ENCODE data around the gene STK32A.
A peak's percentile ranks its signal among the peaks of the same experiment; 100 is the strongest.

Gene STK32A

GRCh38 chr5:147339313-147339712 is 104.5 kb downstream of the STK32A start:
- Histone ChIP-seq H3K4me3 (ENCODE audit: low read depth in 1 of 5, low read length in 5 of 5) (no peak overlapping the region), H3K27ac (ENCODE audit: low read depth, low read length) (no peak overlapping the region), H3K27me3 (ENCODE audit: control insufficient read depth in 5 of 5, insufficient read depth in 4 of 5, low read length in 5 of 5) (no peaks in the 10 kb centered on the region), H3K4me1 (ENCODE audit: control insufficient read depth in 5 of 5, insufficient read depth in 5 of 5, low read length in 5 of 5) (peaks cover 0 to 1% (median 0%) of the 10 kb centered on the region in 5 donors), H3K9ac (ENCODE audit: low read length in 5 of 5) (no peak overlapping the region), H3K36me3 (ENCODE audit: control insufficient read depth in 5 of 5, insufficient read depth in 5 of 5, low read length in 5 of 5) (no peaks in the 10 kb centered on the region), H3K9me3 (ENCODE audit: control insufficient read depth in 5 of 5, low read length in 5 of 5) (peaks cover 0 to 5% (median 4%) of the 10 kb centered on the region in 5 donors)

- peaks cover 0 to 7% (median 0%) of the 10 kb centered on the region in 5 donors for H3K4me1 ChIP-seq (ENCODE audit: control insufficient read depth in 5 of 5, insufficient read depth in 5 of 5, low read length in 5 of 5)
- no peak overlapping the region for H3K4me3 ChIP-seq (ENCODE audit: low read depth in 1 of 5, low read length in 5 of 5)
- peaks cover 0 to 5% (median 4%) of the 10 kb centered on the region in 5 donors for H3K9me3 ChIP-seq (ENCODE audit: control insufficient read depth in 5 of 5, low read length in 5 of 5)
- H3K36me3 ChIP-seq (ENCODE audit: control insufficient read depth in 5 of 5, insufficient read depth in 5 of 5, low read length in 5 of 5), result no peaks in the 10 kb centered on the region
- H3K27ac ChIP-seq (ENCODE audit: low read depth, low read length), result no peak overlapping the region
- no peaks in the 10 kb centered on the region for H3K27me3 ChIP-seq (ENCODE audit: control insufficient read depth in 5 of 5, insufficient read depth in 4 of 5, low read length in 5 of 5)
- no peak overlapping the region for H3K9ac ChIP-seq (ENCODE audit: low read length in 5 of 5)
These were observed 106.1 kb downstream of the STK32A start for GRCh38 chr5:147340941-147341340.

- Histone ChIP-seq H3K27me3 (ENCODE audit: control insufficient read depth in 5 of 5, insufficient read depth in 4 of 5, low read length in 5 of 5) (no peaks in the 10 kb centered on the region), H3K4me1 (ENCODE audit: control insufficient read depth in 5 of 5, insufficient read depth in 5 of 5, low read length in 5 of 5) (peaks cover 0 to 7% (median 0%) of the 10 kb centered on the region in 5 donors), H3K9ac (ENCODE audit: low read length in 5 of 5) (no peak overlapping the region), H3K4me3 (ENCODE audit: low read depth in 1 of 5, low read length in 5 of 5) (no peak overlapping the region), H3K27ac (ENCODE audit: low read depth, low read length) (no peak overlapping the region), H3K36me3 (ENCODE audit: control insufficient read depth in 5 of 5, insufficient read depth in 5 of 5, low read length in 5 of 5) (no peaks in the 10 kb centered on the region), H3K9me3 (ENCODE audit: control insufficient read depth in 5 of 5, low read length in 5 of 5) (peaks cover 0 to 5% (median 4%) of the 10 kb centered on the region in 5 donors)
These were observed 106.5 kb downstream of the STK32A start for GRCh38 chr5:147341345-147341744.

- H3K4me1 ChIP-seq (ENCODE audit: control insufficient read depth in 5 of 5, insufficient read depth in 5 of 5, low read length in 5 of 5), result peaks cover 0 to 7% (median 0%) of the 10 kb centered on the region in 5 donors
- no peaks in the 10 kb centered on the region for H3K36me3 ChIP-seq (ENCODE audit: control insufficient read depth in 5 of 5, insufficient read depth in 5 of 5, low read length in 5 of 5)
- no peaks in the 10 kb centered on the region for H3K9me3 ChIP-seq (ENCODE audit: control insufficient read depth in 5 of 5, low read length in 5 of 5)
- no peaks in the 10 kb centered on the region for H3K27me3 ChIP-seq (ENCODE audit: control insufficient read depth in 5 of 5, insufficient read depth in 4 of 5, low read length in 5 of 5)
- H3K9ac ChIP-seq (ENCODE audit: low read length in 5 of 5), result no peak overlapping the region
- no peak overlapping the region for H3K27ac ChIP-seq (ENCODE audit: low read depth, low read length)
- H3K4me3 ChIP-seq (ENCODE audit: low read depth in 1 of 5, low read length in 5 of 5), result no peak overlapping the region
These were observed 110.0 kb downstream of the STK32A start for GRCh38 chr5:147344861-147345260.

DNA sequence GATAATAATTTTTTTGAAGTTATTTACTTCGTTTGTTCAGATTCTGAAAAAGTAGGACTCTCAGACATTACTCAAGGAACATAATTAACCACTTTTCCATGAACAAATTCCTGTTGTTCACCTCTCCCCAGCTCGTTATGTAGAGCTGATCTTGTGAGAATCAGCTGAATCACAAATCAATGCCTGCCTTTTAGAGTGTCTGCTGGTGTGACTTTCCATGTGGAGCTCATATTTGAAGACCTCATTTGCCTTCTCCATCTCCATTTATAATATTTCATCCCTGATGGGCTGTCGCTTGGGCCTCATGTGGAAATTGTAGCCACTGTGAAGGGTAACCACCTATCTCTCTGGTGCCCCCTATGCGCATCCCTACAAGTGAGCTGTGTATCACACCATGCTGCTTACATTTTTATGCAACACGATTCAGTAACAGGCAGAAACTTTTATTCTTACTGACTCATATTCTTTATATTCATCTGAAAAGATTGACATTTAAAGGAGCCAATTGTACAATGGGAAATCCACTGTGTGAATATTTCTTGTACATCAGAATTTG is 111.3 kb downstream of the STK32A start:
- no peak overlapping the region for H3K4me3 ChIP-seq (ENCODE audit: low read depth in 1 of 5, low read length in 5 of 5)
- no peaks in the 10 kb centered on the region for H3K27me3 ChIP-seq (ENCODE audit: control insufficient read depth in 5 of 5, insufficient read depth in 4 of 5, low read length in 5 of 5)

GRCh38 chr5:147348046-147348445 is 113.2 kb downstream of the STK32A start:
- H3K4me3 ChIP-seq (ENCODE audit: low read depth in 1 of 5, low read length in 5 of 5), result no peak overlapping the region

More for the DNA sequence above, 111.3 kb downstream of the STK32A start:
- no peak overlapping the region for H3K9ac ChIP-seq (ENCODE audit: low read length in 5 of 5)
- no peak overlapping the region for H3K27ac ChIP-seq (ENCODE audit: low read depth, low read length)
- no peaks in the 10 kb centered on the region for H3K36me3 ChIP-seq (ENCODE audit: control insufficient read depth in 5 of 5, insufficient read depth in 5 of 5, low read length in 5 of 5)
- H3K9me3 ChIP-seq (ENCODE audit: control insufficient read depth in 5 of 5, low read length in 5 of 5), result no peaks in the 10 kb centered on the region
- peaks cover 0 to 7% (median 0%) of the 10 kb centered on the region in 5 donors for H3K4me1 ChIP-seq (ENCODE audit: control insufficient read depth in 5 of 5, insufficient read depth in 5 of 5, low read length in 5 of 5)

DNA sequence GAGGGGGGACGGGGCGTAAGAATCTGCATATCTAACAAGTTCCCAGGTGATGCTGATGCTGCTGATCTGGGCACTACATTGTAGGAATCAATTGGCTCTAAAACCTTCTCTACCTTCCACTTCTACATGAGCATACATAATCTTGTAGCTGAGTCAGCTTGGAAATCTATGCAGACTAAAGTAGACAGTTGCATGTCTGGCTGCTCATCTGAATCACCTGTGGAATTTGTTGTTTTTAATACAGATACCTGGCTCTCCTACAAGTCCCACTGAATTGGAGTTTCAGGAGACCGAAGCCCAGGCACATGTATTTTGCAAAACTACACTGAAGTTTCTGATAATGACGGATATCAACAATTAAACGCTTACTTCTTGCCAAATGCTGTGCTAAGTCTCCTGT is 113.6 kb downstream of the STK32A start:
- no peak overlapping the region for H3K9ac ChIP-seq (ENCODE audit: low read length in 5 of 5)
- no peaks in the 10 kb centered on the region for H3K9me3 ChIP-seq (ENCODE audit: control insufficient read depth in 5 of 5, low read length in 5 of 5)
- peaks cover 0 to 7% (median 0%) of the 10 kb centered on the region in 5 donors for H3K4me1 ChIP-seq (ENCODE audit: control insufficient read depth in 5 of 5, insufficient read depth in 5 of 5, low read length in 5 of 5)
- H3K27me3 ChIP-seq (ENCODE audit: control insufficient read depth in 5 of 5, insufficient read depth in 4 of 5, low read length in 5 of 5), result no peaks in the 10 kb centered on the region
- no peak overlapping the region for H3K27ac ChIP-seq (ENCODE audit: low read depth, low read length)
- H3K4me3 ChIP-seq (ENCODE audit: low read depth in 1 of 5, low read length in 5 of 5), result no peak overlapping the region
- H3K36me3 ChIP-seq (ENCODE audit: control insufficient read depth in 5 of 5, insufficient read depth in 5 of 5, low read length in 5 of 5), result no peaks in the 10 kb centered on the region

More at GRCh38 chr5:147348046-147348445, 113.2 kb downstream of the STK32A start:
- Histone ChIP-seq H3K36me3 (ENCODE audit: control insufficient read depth in 5 of 5, insufficient read depth in 5 of 5, low read length in 5 of 5) (no peaks in the 10 kb centered on the region), H3K9me3 (ENCODE audit: control insufficient read depth in 5 of 5, low read length in 5 of 5) (no peaks in the 10 kb centered on the region), H3K27me3 (ENCODE audit: control insufficient read depth in 5 of 5, insufficient read depth in 4 of 5, low read length in 5 of 5) (no peaks in the 10 kb centered on the region), H3K27ac (ENCODE audit: low read depth, low read length) (peak overlapping the region; percentile 28), H3K4me1 (ENCODE audit: control insufficient read depth in 5 of 5, insufficient read depth in 5 of 5, low read length in 5 of 5) (peaks cover 0 to 7% (median 0%) of the 10 kb centered on the region in 5 donors), H3K9ac (ENCODE audit: low read length in 5 of 5) (no peak overlapping the region)

DNA sequence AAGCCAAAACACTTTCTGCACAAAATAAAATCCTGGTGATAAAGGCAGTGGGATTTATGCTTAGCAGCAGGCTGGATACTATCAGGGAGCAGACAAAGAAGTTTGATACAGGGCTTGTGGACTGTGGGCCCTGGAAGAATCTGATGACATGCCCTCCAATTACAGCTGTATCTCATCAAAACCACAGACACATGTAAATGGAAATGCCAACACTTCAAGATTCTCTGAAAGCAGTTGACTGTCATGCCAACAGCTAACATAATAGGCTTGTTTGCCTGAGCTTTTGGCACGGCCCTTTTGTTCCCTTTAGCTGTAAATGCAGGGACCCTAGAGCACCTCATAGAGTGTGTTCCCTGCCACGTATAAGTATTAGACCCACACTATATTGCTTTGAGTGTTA is 114.4 kb downstream of the STK32A start:
- H3K9ac ChIP-seq (ENCODE audit: low read length in 5 of 5), result no peak overlapping the region
- no peaks in the 10 kb centered on the region for H3K36me3 ChIP-seq (ENCODE audit: control insufficient read depth in 5 of 5, insufficient read depth in 5 of 5, low read length in 5 of 5)
- no peaks in the 10 kb centered on the region for H3K27me3 ChIP-seq (ENCODE audit: control insufficient read depth in 5 of 5, insufficient read depth in 4 of 5, low read length in 5 of 5)
- no peaks in the 10 kb centered on the region for H3K9me3 ChIP-seq (ENCODE audit: control insufficient read depth in 5 of 5, low read length in 5 of 5)
- no peak overlapping the region for H3K4me3 ChIP-seq (ENCODE audit: low read depth in 1 of 5, low read length in 5 of 5)
- H3K4me1 ChIP-seq (ENCODE audit: control insufficient read depth in 5 of 5, insufficient read depth in 5 of 5, low read length in 5 of 5), result peaks cover 0 to 7% (median 0%) of the 10 kb centered on the region in 5 donors
- no peak overlapping the region for H3K27ac ChIP-seq (ENCODE audit: low read depth, low read length)

- no peaks in the 10 kb centered on the region for H3K36me3 ChIP-seq (ENCODE audit: control insufficient read depth in 5 of 5, insufficient read depth in 5 of 5, low read length in 5 of 5)
- H3K9ac ChIP-seq (ENCODE audit: low read length in 5 of 5), result no peak overlapping the region
- H3K9me3 ChIP-seq (ENCODE audit: control insufficient read depth in 5 of 5, low read length in 5 of 5), result no peaks in the 10 kb centered on the region
- H3K4me3 ChIP-seq (ENCODE audit: low read depth in 1 of 5, low read length in 5 of 5), result no peak overlapping the region
- no peak overlapping the region for H3K27ac ChIP-seq (ENCODE audit: low read depth, low read length)
- no peaks in the 10 kb centered on the region for H3K4me1 ChIP-seq (ENCODE audit: control insufficient read depth in 5 of 5, insufficient read depth in 5 of 5, low read length in 5 of 5)
- H3K27me3 ChIP-seq (ENCODE audit: control insufficient read depth in 5 of 5, insufficient read depth in 4 of 5, low read length in 5 of 5), result no peaks in the 10 kb centered on the region
These were observed 124.3 kb downstream of the STK32A start for GRCh38 chr5:147359101-147359500.

DNA sequence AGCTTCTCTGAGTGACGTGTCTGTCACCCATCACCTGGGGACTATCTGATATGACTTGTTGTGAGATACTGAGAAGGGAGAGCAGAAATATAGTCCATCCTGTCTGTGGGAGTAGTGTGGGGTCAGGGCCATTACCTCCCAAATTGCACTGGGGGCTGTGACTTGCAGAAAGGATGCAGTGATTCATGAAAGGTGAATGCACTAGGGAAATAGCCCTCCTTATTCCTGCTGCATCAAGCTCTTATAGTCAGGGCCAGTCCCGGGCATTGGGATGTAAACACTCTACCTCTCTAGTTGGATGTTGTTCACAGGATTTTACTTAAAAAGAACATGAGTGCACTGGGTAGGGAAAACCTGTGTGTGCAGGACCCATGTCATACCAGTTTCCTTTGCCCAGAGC is 124.8 kb downstream of the STK32A start:
- Histone ChIP-seq H3K4me1 (ENCODE audit: control insufficient read depth in 5 of 5, insufficient read depth in 5 of 5, low read length in 5 of 5) (no peaks in the 10 kb centered on the region), H3K4me3 (ENCODE audit: low read depth in 1 of 5, low read length in 5 of 5) (no peak overlapping the region), H3K27me3 (ENCODE audit: control insufficient read depth in 5 of 5, insufficient read depth in 4 of 5, low read length in 5 of 5) (no peaks in the 10 kb centered on the region), H3K36me3 (ENCODE audit: control insufficient read depth in 5 of 5, insufficient read depth in 5 of 5, low read length in 5 of 5) (no peaks in the 10 kb centered on the region), H3K9ac (ENCODE audit: low read length in 5 of 5) (no peak overlapping the region), H3K27ac (ENCODE audit: low read depth, low read length) (no peak overlapping the region), H3K9me3 (ENCODE audit: control insufficient read depth in 5 of 5, low read length in 5 of 5) (peaks cover 0 to 4% (median 0%) of the 10 kb centered on the region in 5 donors)

Measured in subcutaneous abdominal adipose tissue (tissue), 5 donors.